Transverse colon (tissue), 4 donors: Measurements from ENCODE around the gene PDE8A.

Source experiments
- CTCF ChIP-seq, 5 experiments: fragments of 200-600 bp in 3 of 5; fragments of 450-650 bp in 2 of 5; sonication (generic) in 3 of 5; IDR thresholded peaks; 1 replicate in 2 of 5; 2 replicates in 3 of 5; pipeline ENCODE4 v1.5.1; 2016 to 2017; ENCODE audit warnings: antibody characterized with exemption in 5 of 5, inconsistent platforms in 3 of 5, mild to moderate bottlenecking in 2 of 5, moderate library complexity in 1 of 5
- POLR2AphosphoS5 ChIP-seq, 3 donors: sonication (generic); formaldehyde crosslinking; IDR thresholded peaks; one replicate each; pipeline ENCODE4 v1.6.1; 2016; ENCODE audit warnings: antibody characterized with exemption in 3 of 3

GRCh38 chr15:85171736-85172135 lies 190.1 kb downstream of the PDE8A start:
- TF ChIP-seq CTCF (IDR thresholded peaks at IDR 0.05) = no peak
- no peak for TF ChIP-seq POLR2AphosphoS5 (IDR thresholded peaks at IDR 0.05)
